Endodermal cell (in vitro differentiated cells): ENCODE results near the gene SLC24A3. TPM values are rescaled to one million over a fixed set of nuclear protein-coding genes. Genes with fewer than 3 reads are reported as not detected.

Source experiments
- DNase-seq: peaks from one replicate; pipeline ENCODE4 v3.0.0-alpha.2; 2017
- H3K27ac ChIP-seq: 2 replicates; pipeline ENCODE4 v1.5.1; 2013; ENCODE audit warnings: mild to moderate bottlenecking, low read depth, low read length, moderate library complexity
- H3K27me3 ChIP-seq: 2 replicates; pipeline ENCODE4 v1.6.1; 2013; ENCODE audit warnings: mild to moderate bottlenecking, low read length, moderate library complexity; ENCODE audit not compliant: insufficient read depth, control insufficient read depth, poor library complexity, severe bottlenecking
- H3K36me3 ChIP-seq: 2 replicates; pipeline ENCODE4 v1.7.0; 2013; ENCODE audit warnings: mild to moderate bottlenecking, low read length, moderate library complexity; ENCODE audit not compliant: control insufficient read depth, insufficient read depth
- H3K4me1 ChIP-seq: one replicate; pipeline ENCODE4 v1.7.0; 2013; ENCODE audit warnings: low read length; ENCODE audit not compliant: control insufficient read depth, insufficient read depth
- H3K4me3 ChIP-seq: 2 replicates; pipeline ENCODE4 v1.5.1; 2013; ENCODE audit warnings: mild to moderate bottlenecking, low read length, moderate library complexity
- H3K9ac ChIP-seq: 2 replicates; pipeline ENCODE4 v1.6.1; 2013; ENCODE audit warnings: mild to moderate bottlenecking, low read length, moderate library complexity; ENCODE audit not compliant: poor library complexity, severe bottlenecking; ENCODE audit errors: extremely low read depth
- H3K9me3 ChIP-seq: 2 replicates; pipeline ENCODE4 v1.6.1; 2013; ENCODE audit warnings: mild to moderate bottlenecking, low read length, moderate library complexity; ENCODE audit not compliant: control insufficient read depth
- H3K27ac Mint-ChIP-seq: 2 replicates; pipeline ENCODE4 v1.8.0; 2020; ENCODE audit warnings: mixed read lengths
- H3K27me3 Mint-ChIP-seq: 2 replicates; pipeline ENCODE4 v1.8.0; 2021; ENCODE audit warnings: mild to moderate bottlenecking, mixed read lengths; ENCODE audit not compliant: insufficient read depth
- H3K36me3 Mint-ChIP-seq: 2 replicates; pipeline ENCODE4 v1.8.0; 2020; ENCODE audit warnings: low read depth, mixed read lengths
- H3K4me1 Mint-ChIP-seq: 2 replicates; pipeline ENCODE4 v1.8.0; 2020; ENCODE audit warnings: mixed read lengths
- H3K4me3 Mint-ChIP-seq: 2 replicates; pipeline ENCODE4 v1.8.0; 2020; ENCODE audit warnings: mild to moderate bottlenecking, moderate library complexity, mixed read lengths
- H3K9me3 Mint-ChIP-seq: 2 replicates; pipeline ENCODE4 v1.8.0; 2020; ENCODE audit warnings: mild to moderate bottlenecking, mixed read lengths
- CTCF ChIP-seq: fragments of 200-600 bp; sonication (generic); conservative IDR thresholded peaks from 2 replicates; pipeline ENCODE4 v1.5.0; 2021; ENCODE audit warnings: antibody characterized with exemption, mild to moderate bottlenecking
- WGBS, 2 experiments: methylation state at CpG; one replicate each; pipeline versions ENCODE4 v1.1.5 to v1.1.7; 2013; ENCODE audit warnings: missing lambda C conversion rate in 2 of 2, mixed read lengths in 1 of 2; ENCODE audit not compliant: insufficient coverage in 1 of 2, insufficient read length in 1 of 2; 5-methylcytosine and 5-hydroxymethylcytosine counted together
- total RNA-seq, 2 donors: library from RNA; stranded (reverse); fragmentation: NEBNext Ultra II Directional in 1 of 2; extraction: Animal tissue kit (Norgen Biotek cat#: 25700) in 1 of 2; gene quantifications; 2 replicates in 1 of 2; 3 replicates in 1 of 2; pipeline ENCODE4 v1.2.1, GENCODE V29; 2021

Gene SLC24A3
- total RNA-seq, 2 donors from 2014 or later, result 1.5 to 1.8 TPM

GRCh38 chr20:19593762-19594161 lies 381.3 kb downstream of the SLC24A3 start:
- H3K27ac Mint-ChIP-seq, result no peak overlapping the region
- H3K27me3 ChIP-seq, result no peaks in the 10 kb centered on the region
- H3K9me3 ChIP-seq, result no peaks in the 10 kb centered on the region
- WGBS, 2 experiments, result 96 to 100% methylated on average over 6 to 7 of the region's 7 CpGs
- no peak overlapping the region for H3K4me3 ChIP-seq
- no peak overlapping the region for H3K27ac ChIP-seq
- no peaks in the 10 kb centered on the region for H3K36me3 ChIP-seq
- peaks cover 4% of the 10 kb centered on the region for H3K9me3 Mint-ChIP-seq
- H3K9ac ChIP-seq, result no peak overlapping the region
- H3K4me1 ChIP-seq, result peaks cover 2% of the 10 kb centered on the region
- no peaks in the 10 kb centered on the region for H3K27me3 Mint-ChIP-seq
- no peaks in the 10 kb centered on the region for H3K36me3 Mint-ChIP-seq
- DNase-seq, result no peak
- H3K4me3 Mint-ChIP-seq, result no peak overlapping the region
- no peak for TF ChIP-seq CTCF
- H3K4me1 Mint-ChIP-seq, result peaks cover 9% of the 10 kb centered on the region

GRCh38 chr20:19594896-19595295 lies 382.5 kb downstream of the SLC24A3 start:
- Mint-ChIP-seq H3K4me1 (no peaks in the 10 kb centered on the region), H3K27me3 (no peaks in the 10 kb centered on the region), H3K27ac (no peak overlapping the region), H3K4me3 (no peak overlapping the region), H3K9me3 (peaks cover 4% of the 10 kb centered on the region), H3K36me3 (no peaks in the 10 kb centered on the region)
- no peak overlapping the region for H3K9ac ChIP-seq
- no peaks in the 10 kb centered on the region for H3K36me3 ChIP-seq
- H3K27me3 ChIP-seq, result no peaks in the 10 kb centered on the region
- DNase-seq, result no peak
- 89 to 95% methylated on average over 4 of the region's 4 CpGs for WGBS, 2 experiments
- TF ChIP-seq CTCF, result no peak
- no peak overlapping the region for H3K4me3 ChIP-seq
- no peaks in the 10 kb centered on the region for H3K4me1 ChIP-seq
- no peaks in the 10 kb centered on the region for H3K9me3 ChIP-seq
- no peak overlapping the region for H3K27ac ChIP-seq

GRCh38 chr20:19598117-19598850 lies 385.8 kb downstream of the SLC24A3 start:
- WGBS, 2 experiments, result 69 to 100% methylated on average over 2 to 4 of the region's 4 CpGs
- H3K9ac ChIP-seq, result no peak overlapping the region
- no peaks in the 10 kb centered on the region for H3K36me3 ChIP-seq
- H3K9me3 Mint-ChIP-seq, result no peaks in the 10 kb centered on the region
- H3K4me1 ChIP-seq, result no peaks in the 10 kb centered on the region
- peak; percentile 48 for DNase-seq
- no peak overlapping the region for H3K27ac ChIP-seq
- H3K27me3 Mint-ChIP-seq, result no peaks in the 10 kb centered on the region
- H3K27ac Mint-ChIP-seq, result no peak overlapping the region
- H3K36me3 Mint-ChIP-seq, result no peaks in the 10 kb centered on the region
- H3K4me1 Mint-ChIP-seq, result no peaks in the 10 kb centered on the region
- no peak overlapping the region for H3K4me3 Mint-ChIP-seq
- no peaks in the 10 kb centered on the region for H3K9me3 ChIP-seq
- TF ChIP-seq CTCF, result no peak
- H3K4me3 ChIP-seq, result no peak overlapping the region
- H3K27me3 ChIP-seq, result no peaks in the 10 kb centered on the region
